NCI-H1417 (cell line): ENCODE measurements around the gene WDR4.
"Not testable (repeated sequence)": the region's sequence is repeated elsewhere in the genome, so short reads cannot be mapped to it uniquely, and the experiment has no call there.

Source experiments
- DNase-seq, 3 experiments: peaks; one replicate each; lab custom pipeline; 2025; lab: John Stamatoyannopoulos, UW

Gene WDR4

GRCh38 chr21:42852925-42853570 is 26.3 kb downstream of the WDR4 start:
- no peak for DNase-seq

DNA sequence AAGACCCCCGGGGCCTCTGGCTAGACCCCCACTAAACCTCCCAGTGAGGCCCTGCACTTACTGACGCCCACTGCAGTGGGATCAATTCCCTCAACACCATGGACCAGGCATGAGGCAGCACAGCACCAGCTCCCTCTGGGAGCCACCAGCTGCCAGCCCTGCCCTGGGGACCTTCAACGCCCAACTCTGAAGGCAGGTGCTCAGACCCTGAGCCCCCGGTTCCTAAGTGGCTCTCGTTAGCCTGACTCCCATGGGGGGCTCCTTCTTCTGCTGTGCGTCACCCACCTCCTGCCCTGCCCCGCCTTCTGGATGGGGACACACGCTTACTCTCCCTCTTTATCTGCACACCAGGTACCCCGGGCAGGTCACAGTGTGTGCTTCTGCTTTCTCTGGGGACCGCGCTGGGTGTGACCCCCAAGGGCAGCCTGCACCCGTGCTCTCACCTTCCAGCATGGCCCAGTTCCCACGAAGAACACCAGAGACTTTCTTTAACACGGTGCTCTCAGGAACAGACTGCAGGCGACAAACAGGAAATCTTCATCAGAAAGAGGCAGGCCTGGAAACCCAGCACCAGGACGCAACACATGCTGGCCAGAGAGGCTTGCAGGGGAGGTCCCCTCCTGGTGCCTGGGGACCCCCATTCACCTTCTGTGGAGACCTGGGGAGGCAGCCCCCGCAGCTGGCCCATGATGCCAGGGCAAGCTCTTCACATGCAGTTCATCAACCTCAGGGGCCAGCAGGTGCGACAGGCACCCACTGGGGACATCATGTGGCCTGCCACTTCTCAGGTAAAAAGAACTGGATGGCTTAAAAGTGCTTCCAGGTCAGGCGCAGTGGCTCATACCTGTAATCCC is 27.3 kb downstream of the WDR4 start:
- DNase-seq, result no peak

DNA sequence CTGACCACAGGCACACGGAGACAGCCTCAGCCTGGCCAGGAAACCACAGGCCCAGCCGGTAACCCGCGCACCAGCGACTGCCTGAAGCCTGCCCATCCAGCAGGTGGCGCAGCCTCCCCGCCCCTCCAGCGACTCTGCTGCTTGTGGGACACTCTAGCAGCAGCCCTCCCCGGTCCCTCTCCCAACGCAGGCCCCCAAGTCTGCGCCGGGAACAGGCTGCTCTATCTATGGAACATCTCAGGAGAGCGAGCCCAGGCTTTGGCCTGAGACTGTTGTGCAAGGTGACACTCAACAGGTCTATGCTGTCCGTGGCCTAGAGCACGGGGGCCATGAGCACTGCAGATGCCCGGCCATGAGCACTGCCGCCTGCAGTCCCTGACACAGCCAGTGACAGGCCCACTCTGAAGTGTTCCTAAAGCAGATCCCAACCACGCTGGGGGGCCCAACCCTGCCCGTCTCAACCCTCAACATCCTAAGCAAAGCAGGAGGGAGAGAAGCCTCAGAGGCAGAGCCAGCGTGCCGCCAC is 28.4 kb downstream of the WDR4 start:
- DNase-seq, result no peak

DNA sequence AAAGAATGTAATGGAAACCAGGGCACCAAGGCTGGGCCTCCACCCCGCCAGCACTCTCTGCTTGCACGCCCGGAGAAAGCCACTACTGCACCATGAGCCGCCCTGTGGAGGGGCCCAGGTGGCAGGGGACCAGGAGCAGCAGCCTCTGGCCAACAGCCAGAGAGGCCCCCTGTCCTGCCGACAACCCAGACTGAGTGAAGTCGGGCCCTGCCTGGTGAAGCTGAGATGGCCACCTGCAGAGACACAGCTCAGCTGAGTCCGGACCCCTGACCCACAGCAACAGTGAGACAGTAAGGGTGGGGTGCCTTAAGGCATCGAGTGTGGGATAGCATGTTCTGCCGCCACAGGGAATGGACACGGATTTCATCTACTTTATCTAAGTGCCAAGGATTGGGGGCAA is 28.9 kb downstream of the WDR4 start:
- DNase-seq, result no peak

DNA sequence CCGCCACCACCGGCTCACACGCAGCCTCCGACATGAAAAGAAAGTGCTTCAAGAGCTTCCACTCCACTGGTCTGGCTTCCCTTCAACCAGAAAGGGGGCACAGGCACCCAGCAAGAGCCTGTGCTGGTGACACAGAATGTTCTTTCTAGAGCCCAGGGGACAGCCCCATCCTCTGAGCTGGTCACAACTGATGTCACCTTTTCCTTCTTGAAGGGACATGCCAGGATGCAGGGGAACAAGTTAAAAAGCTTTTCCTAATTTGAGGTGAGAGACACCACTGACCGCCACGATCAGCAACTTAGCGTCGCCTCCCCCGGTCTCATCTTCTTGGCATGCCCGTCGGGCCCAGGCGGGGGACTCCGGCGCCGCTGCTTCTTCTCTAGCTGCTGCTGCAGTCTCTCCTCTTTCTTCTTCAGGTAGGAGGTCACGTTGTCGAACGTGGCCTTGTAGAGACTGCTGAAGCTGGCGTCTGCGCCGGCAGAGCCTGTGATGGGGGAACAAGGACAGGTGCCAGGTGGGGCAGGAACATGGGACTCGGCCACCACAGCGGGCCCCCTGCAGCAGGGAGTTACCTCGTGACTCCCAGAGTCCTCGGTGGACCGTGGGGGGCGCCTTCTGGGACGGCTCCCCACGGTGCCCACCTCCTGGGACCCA is 29.5 kb downstream of the WDR4 start:
- no peak for DNase-seq

- DNase-seq, result no peak
Measured at GRCh38 chr21:42848932-42849758, 30.2 kb downstream of the WDR4 start.

- DNase-seq, result not testable (repeated sequence)
Measured at GRCh38 chr21:42848144-42848931, 31.0 kb downstream of the WDR4 start.

DNA sequence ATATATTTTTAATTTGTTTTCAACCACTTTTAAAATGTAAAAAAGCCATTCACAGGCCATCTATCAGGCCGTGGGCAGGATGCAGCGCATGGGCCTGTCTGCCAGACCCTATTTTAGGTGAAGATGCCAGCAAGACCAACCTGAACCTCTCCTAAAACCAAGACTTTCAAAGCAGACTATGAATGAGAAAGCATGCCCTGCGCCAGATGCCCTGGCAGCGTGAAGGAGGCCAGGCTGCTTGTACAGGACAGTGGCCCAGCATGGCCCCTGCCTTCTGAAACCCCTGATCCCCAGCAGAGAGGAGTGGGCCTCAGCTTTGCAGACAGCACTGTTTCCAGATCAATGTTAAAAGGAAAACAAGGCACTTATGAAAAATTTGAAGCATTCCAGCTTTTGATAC is 31.6 kb downstream of the WDR4 start:
- no peak for DNase-seq

- DNase-seq, result no peak
Measured at GRCh38 chr21:42847051-42847707, 32.2 kb downstream of the WDR4 start.

- DNase-seq, result no peak
Measured at GRCh38 chr21:42846221-42846620, 33.1 kb downstream of the WDR4 start.

GRCh38 chr21:42845296-42845965 is 33.9 kb downstream of the WDR4 start:
- peak in 1 of 3 experiments; percentile 45 for DNase-seq

DNA sequence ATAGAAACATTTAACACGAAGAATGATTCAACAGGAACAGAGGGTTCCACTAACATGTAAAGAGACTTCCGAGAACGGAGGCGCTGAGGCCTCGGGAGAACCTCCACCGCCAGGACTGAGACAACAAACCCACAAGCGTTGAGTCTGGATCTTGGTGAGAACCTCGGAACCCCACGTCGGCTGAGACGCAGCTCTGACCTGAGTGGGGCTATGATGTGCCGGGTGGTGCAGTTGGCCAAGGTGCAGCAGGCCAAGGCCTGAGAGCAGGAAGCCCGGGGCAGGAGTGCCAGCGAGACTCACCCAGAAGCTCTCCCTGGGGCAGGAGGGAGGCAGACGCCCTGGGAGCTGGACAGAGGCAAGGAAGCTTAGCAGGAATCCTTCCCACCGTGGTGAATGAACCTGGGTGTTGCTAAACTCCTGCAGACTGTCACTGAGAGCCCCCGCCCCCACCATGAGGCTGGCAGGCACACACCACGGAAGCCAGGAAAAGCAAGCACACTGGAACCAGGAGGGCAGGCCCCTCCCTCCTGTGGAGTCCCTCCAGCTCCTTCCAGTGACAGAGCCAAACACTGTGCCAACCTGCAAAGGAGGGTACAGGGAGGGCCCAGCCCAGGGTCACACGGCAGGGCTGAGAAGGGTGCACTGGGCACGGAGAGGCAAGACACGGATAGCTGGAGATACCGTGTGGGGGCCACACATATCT is 34.8 kb downstream of the WDR4 start:
- DNase-seq, result no peak

DNA sequence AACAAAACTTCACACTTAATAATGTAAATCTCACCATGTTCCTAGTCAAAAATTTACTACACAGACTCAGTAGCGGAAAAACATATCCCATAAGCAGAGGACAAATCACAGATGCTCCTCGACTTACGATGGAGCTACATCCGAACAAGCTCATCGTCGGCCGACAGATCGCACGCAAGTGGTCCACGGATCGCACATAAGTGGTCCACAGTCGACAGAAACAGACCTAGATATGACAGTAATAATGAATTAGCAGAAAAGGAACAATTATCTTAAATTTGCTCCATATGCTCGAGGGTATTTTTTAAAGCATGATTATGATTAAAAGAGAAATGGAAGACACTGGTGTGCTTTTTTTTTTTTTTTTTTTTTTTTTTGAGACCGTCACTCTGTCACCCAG is 36.3 kb downstream of the WDR4 start:
- DNase-seq, result no peak

DNA sequence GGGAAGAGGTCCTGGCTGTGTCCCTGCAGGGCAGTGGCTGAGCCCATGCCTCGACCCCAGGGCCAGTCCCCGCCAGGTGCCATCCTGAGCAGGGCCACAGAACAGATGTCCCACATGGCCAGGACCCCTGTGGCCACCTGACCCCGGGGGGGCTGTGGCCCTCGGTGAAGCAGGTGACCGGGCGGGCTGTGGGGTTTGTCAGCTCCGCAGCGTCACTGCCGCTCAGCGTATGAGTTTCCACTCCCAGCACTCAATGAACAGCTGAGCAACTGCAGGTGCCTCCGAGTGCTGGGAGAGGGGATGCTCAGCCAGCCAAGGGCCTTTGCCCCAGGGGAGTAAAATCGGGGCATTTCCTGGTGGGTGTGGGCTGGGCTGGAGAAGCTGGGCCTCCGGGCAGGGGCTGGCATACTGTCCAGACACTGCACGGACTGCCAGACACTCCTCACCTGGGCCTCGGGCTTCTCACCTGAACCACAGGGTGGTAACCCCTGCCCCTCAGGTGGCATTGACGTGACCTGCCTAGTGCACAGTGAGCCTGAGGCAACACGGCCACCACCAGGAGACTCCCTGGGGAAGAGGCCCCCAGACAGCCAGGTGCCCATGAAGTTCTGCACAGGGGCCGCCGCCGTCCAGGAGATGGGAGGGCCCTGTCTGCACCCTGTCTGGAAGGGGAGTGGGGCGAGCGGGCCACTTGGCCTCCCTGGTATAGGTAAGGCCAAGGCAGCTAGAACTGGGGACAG is 37.3 kb downstream of the WDR4 start:
- DNase-seq, result not testable (repeated sequence)

DNA sequence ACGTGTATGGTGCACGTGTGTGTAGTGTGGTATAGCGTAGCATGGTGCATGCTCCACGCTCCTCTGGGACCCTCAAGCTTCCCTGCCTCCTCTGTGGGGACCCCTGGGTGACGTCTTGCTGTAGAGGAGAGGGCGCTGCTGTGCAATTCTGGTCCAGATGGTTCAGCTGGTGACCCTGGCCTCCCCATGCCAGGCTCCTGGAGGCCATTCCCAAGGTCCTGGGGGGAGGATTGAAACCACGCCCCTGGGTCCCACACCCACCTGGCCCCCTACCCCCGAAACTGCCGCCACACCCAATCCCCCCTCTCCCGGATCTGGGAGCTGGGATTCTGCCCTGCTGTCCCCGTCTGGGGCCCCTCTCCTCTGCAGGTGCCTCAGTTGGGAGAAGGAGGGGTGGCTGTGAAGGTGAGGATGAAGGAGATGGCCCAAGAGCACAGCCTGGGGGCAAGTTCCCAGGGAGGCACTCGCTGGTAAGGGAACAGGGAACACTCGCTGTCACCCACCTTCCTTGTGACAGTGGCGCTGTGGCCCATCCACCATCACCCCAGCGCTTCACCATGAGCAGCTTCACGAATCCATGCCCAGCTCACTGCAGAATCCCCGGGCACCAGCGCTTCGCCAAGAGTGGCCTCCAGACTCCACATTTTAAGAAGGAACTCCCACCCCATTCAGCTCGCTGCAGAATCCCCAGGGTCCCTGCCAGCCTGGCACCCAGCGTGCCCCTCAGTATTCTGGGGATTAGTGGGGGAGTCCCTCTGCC is 38.0 kb downstream of the WDR4 start:
- DNase-seq, result no peak

DNA sequence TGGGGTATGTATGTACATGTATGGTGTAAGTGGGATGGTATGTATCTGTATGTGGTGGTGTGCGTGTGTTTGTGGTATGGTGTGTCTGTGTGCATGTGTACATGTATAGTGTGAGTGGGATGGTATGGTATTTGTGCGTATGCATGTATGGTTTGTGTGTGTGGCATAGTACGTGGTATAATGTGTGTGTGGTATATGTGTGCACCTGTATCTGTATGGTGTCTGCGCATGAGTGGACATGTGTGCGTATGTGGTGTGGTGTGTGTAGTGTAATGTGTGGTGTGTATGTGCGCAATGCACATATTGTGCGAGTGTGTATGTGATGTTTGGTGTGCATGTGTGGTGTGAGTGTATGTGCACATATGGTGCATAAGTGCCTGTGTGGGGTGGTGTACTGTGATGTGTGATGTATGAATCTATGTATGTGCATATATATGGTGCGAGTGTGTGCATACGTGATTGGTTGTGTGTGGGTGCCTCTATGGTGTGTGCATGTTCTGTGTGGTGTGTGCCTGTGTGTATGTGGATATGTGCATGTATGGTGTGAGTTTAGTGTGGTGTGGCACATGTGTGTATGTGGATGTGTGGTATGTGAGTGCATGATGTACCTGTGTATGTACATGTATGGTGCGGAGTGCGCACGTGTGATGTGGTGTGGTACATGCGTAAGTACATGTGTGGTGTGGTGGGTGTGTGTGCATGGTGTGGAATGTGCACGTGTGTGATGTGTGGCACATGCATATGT is 38.8 kb downstream of the WDR4 start:
- DNase-seq, result no peak
